Forelimb muscle (tissue), 1 donor: Measurements from ENCODE around the gene TXNDC11. TPM values are rescaled to one million over a fixed set of nuclear protein-coding genes. Genes with fewer than 3 reads are reported as not detected.

Experiments used
- DNase-seq: peaks from one replicate; pipeline ENCODE4 v3.0.0-alpha.2; 2013; ENCODE audit warnings: low read depth
- polyA plus RNA-seq: library from polyadenylated mRNA; unstranded; fragments of 120-200 nt; gene quantifications from one replicate; pipeline ENCODE4 v1.2.1, GENCODE V29; 2013; ENCODE audit not compliant: insufficient read length

TXNDC11 gene
- polyA plus RNA-seq, 1 donor, result 19.4 TPM

GRCh38 chr16:11719171-11719570, 23.5 kb downstream of the TXNDC11 start:
- DNase-seq, result no peak

- DNase-seq, result no peak
These were observed 24.8 kb downstream of the TXNDC11 start for GRCh38 chr16:11717811-11718210.

- DNase-seq, result no peak
These were observed 26.3 kb downstream of the TXNDC11 start for GRCh38 chr16:11716336-11716735.

GRCh38 chr16:11715246-11715947, 27.3 kb downstream of the TXNDC11 start:
- DNase-seq, result no peak

- no peak for DNase-seq
These were observed 30.5 kb downstream of the TXNDC11 start for GRCh38 chr16:11712122-11712521.

- DNase-seq, result no peak
These were observed 31.0 kb downstream of the TXNDC11 start for GRCh38 chr16:11711662-11712061.

- no peak for DNase-seq
These were observed 34.2 kb downstream of the TXNDC11 start for GRCh38 chr16:11708421-11708820.

GRCh38 chr16:11707679-11708197, 34.9 kb downstream of the TXNDC11 start:
- DNase-seq, result no peak

GRCh38 chr16:11706180-11706742, 36.4 kb downstream of the TXNDC11 start:
- DNase-seq, result no peak

GRCh38 chr16:11705311-11706025, 37.2 kb downstream of the TXNDC11 start:
- DNase-seq, result no peak

GRCh38 chr16:11700264-11701029, 42.2 kb downstream of the TXNDC11 start:
- no peak for DNase-seq

- DNase-seq, result no peak
These were observed 43.3 kb downstream of the TXNDC11 start for GRCh38 chr16:11699234-11699894.

GRCh38 chr16:11698271-11698689, 44.4 kb downstream of the TXNDC11 start:
- no peak for DNase-seq

- no peak for DNase-seq
These were observed 45.3 kb downstream of the TXNDC11 start for GRCh38 chr16:11697319-11697718.

GRCh38 chr16:11696266-11697012, 46.2 kb downstream of the TXNDC11 start:
- DNase-seq, result no peak

GRCh38 chr16:11692651-11693050, 50.0 kb downstream of the TXNDC11 start:
- no peak for DNase-seq

- DNase-seq, result no peak
These were observed 50.5 kb downstream of the TXNDC11 start for GRCh38 chr16:11692171-11692570.

- no peak for DNase-seq
These were observed 50.9 kb downstream of the TXNDC11 start for GRCh38 chr16:11691771-11692170.

- no peak for DNase-seq
These were observed 51.4 kb downstream of the TXNDC11 start for GRCh38 chr16:11691235-11691634.

GRCh38 chr16:11689031-11689840, 53.4 kb downstream of the TXNDC11 start:
- DNase-seq, result no peak
